Mesendoderm (in vitro differentiated cells): ENCODE data around the gene CLASP2.
"Not testable (repeated sequence)": the region's sequence is repeated elsewhere in the genome, so short reads cannot be mapped to it uniquely, and the experiment has no call there.

Experiments
- DNase-seq: peaks from one replicate; pipeline ENCODE4 v3.0.0; 2013
- H2AK5ac ChIP-seq: 2 replicates; pipeline ENCODE4 v1.6.1; 2013; ENCODE audit warnings: low read length, inconsistent platforms
- H2BK120ac ChIP-seq: 2 replicates; pipeline ENCODE4 v1.6.1; 2013; ENCODE audit warnings: low read depth, mild to moderate bottlenecking, low read length, moderate library complexity, mixed read lengths
- H2BK15ac ChIP-seq: replicated peaks from 2 replicates; pipeline ENCODE4 v1.6.1; 2013; ENCODE audit warnings: low read depth, mild to moderate bottlenecking, moderate library complexity
- H2BK5ac ChIP-seq: 2 replicates; pipeline ENCODE4 v1.6.1; 2013; ENCODE audit warnings: low read length, inconsistent platforms
- H3K18ac ChIP-seq: 2 replicates; pipeline ENCODE4 v1.6.1; 2013; ENCODE audit warnings: mild to moderate bottlenecking, low read length, mixed read lengths
- H3K23ac ChIP-seq: one replicate; pipeline ENCODE4 v1.6.1; 2013; ENCODE audit warnings: low read length
- H3K27ac ChIP-seq: 2 replicates; pipeline ENCODE4 v1.5.1; 2013; ENCODE audit warnings: low read depth, mild to moderate bottlenecking, inconsistent platforms, low read length, moderate library complexity
- H3K27me3 ChIP-seq: 2 replicates; pipeline ENCODE4 v1.6.1; 2013; ENCODE audit warnings: low read length, control low read depth, mild to moderate bottlenecking, inconsistent platforms; ENCODE audit not compliant: insufficient read depth, poor library complexity
- H3K36me3 ChIP-seq: 2 replicates; pipeline ENCODE4 v1.6.1; 2013; ENCODE audit warnings: low read length, inconsistent platforms; ENCODE audit not compliant: control insufficient read depth, insufficient read depth
- H3K4ac ChIP-seq: one replicate; pipeline ENCODE4 v1.6.1; 2013; ENCODE audit warnings: low read depth, mild to moderate bottlenecking, low read length, moderate library complexity
- H3K4me1 ChIP-seq: 2 replicates; pipeline ENCODE4 v1.6.1; 2013; ENCODE audit warnings: low read depth, low read length, inconsistent platforms; ENCODE audit not compliant: control insufficient read depth
- H3K4me2 ChIP-seq: 2 replicates; pipeline ENCODE4 v1.6.1; 2013; ENCODE audit warnings: low read length
- H3K4me3 ChIP-seq: 2 replicates; pipeline ENCODE4 v1.5.1; 2013; ENCODE audit warnings: mild to moderate bottlenecking, low read length
- H3K56ac ChIP-seq: one replicate; pipeline ENCODE4 v1.6.1; 2013; ENCODE audit warnings: low read length
- H3K79me1 ChIP-seq: 2 replicates; pipeline ENCODE4 v1.6.1; 2013; ENCODE audit warnings: low read length, inconsistent platforms
- H3K79me2 ChIP-seq: 2 replicates; pipeline ENCODE4 v1.6.1; 2013; ENCODE audit warnings: mild to moderate bottlenecking, low read length; ENCODE audit not compliant: control insufficient read depth, insufficient read depth
- H3K9ac ChIP-seq: 2 replicates; pipeline ENCODE4 v1.6.1; 2013; ENCODE audit warnings: low read length, inconsistent platforms
- H4K5ac ChIP-seq: one replicate; pipeline ENCODE4 v1.6.1; 2013; ENCODE audit warnings: low read length
- H4K8ac ChIP-seq: one replicate; pipeline ENCODE4 v1.6.1; 2013; ENCODE audit warnings: low read depth, mild to moderate bottlenecking, control low read depth, low read length, moderate library complexity
- WGBS: extraction: QIAGEN DNeasy Blood & Tissue Kit; methylation state at CpG from one replicate; pipeline ENCODE4 v1.1.7; 2013; ENCODE audit warnings: low lambda C conversion rate, missing lambda C conversion rate; ENCODE audit not compliant: insufficient coverage; ENCODE audit errors: extremely low coverage; 5-methylcytosine and 5-hydroxymethylcytosine counted together

CLASP2 gene

DNA sequence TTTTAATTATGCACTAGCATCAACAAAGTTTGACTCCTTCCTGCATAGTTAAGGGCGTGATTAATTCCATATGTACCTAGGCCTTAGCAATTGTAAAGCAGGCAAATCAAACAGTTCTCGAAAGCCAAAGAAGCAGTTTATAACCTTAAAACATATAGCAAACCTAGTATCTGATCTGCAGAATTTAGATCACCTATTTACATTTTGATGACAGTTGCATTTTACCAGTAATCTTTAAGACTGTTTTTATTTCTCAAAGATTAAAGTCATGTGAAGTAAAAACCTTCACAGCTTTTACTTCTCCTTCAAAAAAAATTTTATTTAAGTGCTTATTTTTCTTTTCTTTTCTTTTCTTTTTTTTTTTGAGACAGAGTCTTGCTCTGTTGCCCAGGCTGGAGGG is 257.0 kb downstream of the CLASP2 start:
- DNase-seq = no peak
- H3K36me3 ChIP-seq = no peaks in the 10 kb centered on the region

DNA sequence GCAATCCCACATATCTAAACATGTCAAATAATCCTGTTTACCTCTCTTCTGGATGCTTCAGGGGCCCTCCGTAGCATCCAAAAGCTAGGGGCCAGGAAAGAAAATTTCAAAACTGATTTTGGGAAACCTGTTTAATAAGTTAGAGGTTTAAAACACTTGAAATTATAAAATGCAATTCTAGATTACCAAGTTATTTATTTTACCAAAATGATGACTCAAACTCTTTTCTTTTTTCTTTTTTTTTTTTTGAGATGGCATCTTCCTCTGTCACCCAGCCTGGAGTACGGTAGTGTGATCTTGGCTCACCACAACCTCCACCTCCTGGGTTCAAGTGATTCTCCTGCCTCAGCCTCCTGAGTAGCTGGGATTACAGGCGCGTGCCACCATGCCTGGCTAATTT is 258.5 kb downstream of the CLASP2 start:
- not testable (repeated sequence) for H3K27me3 ChIP-seq, H3K4me2 ChIP-seq, H3K36me3 ChIP-seq, H3K79me1 ChIP-seq, DNase-seq, H3K4ac ChIP-seq, H4K5ac ChIP-seq, H4K8ac ChIP-seq, H3K18ac ChIP-seq, H3K79me2 ChIP-seq, H3K23ac ChIP-seq, H2BK15ac ChIP-seq, H2BK5ac ChIP-seq, H3K56ac ChIP-seq, H2BK120ac ChIP-seq, H3K4me3 ChIP-seq, H2AK5ac ChIP-seq, H3K27ac ChIP-seq, H3K4me1 ChIP-seq, H3K9ac ChIP-seq
- no CpG with 5 or more reads among the region's 4 CpGs for WGBS

More for the DNA sequence above, 257.0 kb downstream of the CLASP2 start:
- Histone ChIP-seq H3K4me1 (no peaks in the 10 kb centered on the region), H3K27ac (no peak overlapping the region), H3K56ac (no peak overlapping the region), H2BK120ac (no peak overlapping the region), H2AK5ac (no peak overlapping the region), H2BK15ac (no peak overlapping the region), H3K9ac (no peak overlapping the region), H3K4me2 (no peak overlapping the region), H3K18ac (no peak overlapping the region), H3K4me3 (no peak overlapping the region), H3K23ac (no peak overlapping the region), H4K5ac (no peak overlapping the region), H4K8ac (no peak overlapping the region), H3K27me3 (no peaks in the 10 kb centered on the region), H3K79me1 (no peaks in the 10 kb centered on the region), H3K4ac (no peak overlapping the region), H2BK5ac (no peak overlapping the region), H3K79me2 (no peaks in the 10 kb centered on the region)
- WGBS = no CpG with 5 or more reads among the region's 2 CpGs

DNA sequence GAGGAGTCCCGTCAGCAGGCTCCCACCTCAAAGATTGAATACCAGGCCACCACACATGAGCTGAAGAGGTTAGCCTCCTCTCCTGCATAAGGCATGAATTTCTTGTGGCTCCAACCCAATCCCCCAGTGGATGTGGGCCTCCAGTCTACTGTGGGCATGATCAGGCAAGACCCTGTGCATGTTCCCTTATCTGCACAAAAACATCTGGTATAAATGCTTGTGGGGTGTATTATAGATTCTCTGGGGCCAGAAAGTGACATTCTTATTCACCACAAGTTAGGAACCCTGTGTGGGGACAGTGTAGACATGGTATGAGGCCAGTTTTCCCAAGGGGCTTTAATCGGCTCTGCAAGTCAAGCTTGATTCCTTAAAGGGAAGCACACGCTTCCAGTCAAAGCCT is 259.6 kb downstream of the CLASP2 start:
- Histone ChIP-seq H2BK15ac (no peak overlapping the region), H3K36me3 (no peaks in the 10 kb centered on the region), H4K8ac (no peak overlapping the region), H3K27me3 (no peaks in the 10 kb centered on the region), H3K4me2 (no peak overlapping the region), H3K18ac (no peak overlapping the region), H3K4me3 (no peak overlapping the region), H3K79me1 (no peaks in the 10 kb centered on the region), H3K4me1 (no peaks in the 10 kb centered on the region), H3K56ac (no peak overlapping the region), H2AK5ac (no peak overlapping the region), H3K4ac (no peak overlapping the region), H3K27ac (no peak overlapping the region), H2BK120ac (no peak overlapping the region), H4K5ac (no peak overlapping the region), H2BK5ac (no peak overlapping the region), H3K9ac (no peak overlapping the region), H3K23ac (no peak overlapping the region), H3K79me2 (no peaks in the 10 kb centered on the region)
- no CpG with 5 or more reads among the region's 3 CpGs for WGBS
- DNase-seq = no peak

DNA sequence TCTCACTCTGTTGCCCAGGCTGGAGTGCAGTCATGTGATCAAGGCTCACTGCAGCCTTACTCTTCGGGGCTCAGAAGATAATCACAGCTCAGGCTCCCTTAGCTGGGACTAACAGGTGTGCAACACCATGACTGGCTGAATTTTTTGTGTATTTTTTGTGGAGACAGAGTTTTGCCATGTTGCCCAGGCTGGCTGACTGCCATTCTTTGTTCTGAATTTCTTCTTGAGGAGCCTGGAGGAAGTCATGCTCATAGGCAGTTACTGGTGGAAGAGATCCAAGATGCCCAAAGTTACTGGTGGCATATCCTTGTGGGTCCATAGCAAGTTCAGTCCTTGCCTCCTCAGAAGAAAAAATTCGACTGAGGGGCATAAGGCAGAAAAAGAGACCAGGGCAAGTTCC is 261.3 kb downstream of the CLASP2 start:
- Histone ChIP-seq H3K27ac (no peak overlapping the region), H3K4me2 (no peak overlapping the region), H3K4ac (no peak overlapping the region), H2AK5ac (no peak overlapping the region), H2BK15ac (no peak overlapping the region), H2BK120ac (no peak overlapping the region), H3K18ac (no peak overlapping the region), H3K36me3 (no peaks in the 10 kb centered on the region), H4K8ac (no peak overlapping the region), H3K4me1 (no peaks in the 10 kb centered on the region), H2BK5ac (no peak overlapping the region), H3K4me3 (no peak overlapping the region), H3K79me2 (no peaks in the 10 kb centered on the region), H3K56ac (no peak overlapping the region), H3K9ac (no peak overlapping the region), H4K5ac (no peak overlapping the region), H3K79me1 (no peaks in the 10 kb centered on the region), H3K23ac (no peak overlapping the region), H3K27me3 (no peaks in the 10 kb centered on the region)
- DNase-seq = no peak
- no CpG with 5 or more reads among the region's 2 CpGs for WGBS

DNA sequence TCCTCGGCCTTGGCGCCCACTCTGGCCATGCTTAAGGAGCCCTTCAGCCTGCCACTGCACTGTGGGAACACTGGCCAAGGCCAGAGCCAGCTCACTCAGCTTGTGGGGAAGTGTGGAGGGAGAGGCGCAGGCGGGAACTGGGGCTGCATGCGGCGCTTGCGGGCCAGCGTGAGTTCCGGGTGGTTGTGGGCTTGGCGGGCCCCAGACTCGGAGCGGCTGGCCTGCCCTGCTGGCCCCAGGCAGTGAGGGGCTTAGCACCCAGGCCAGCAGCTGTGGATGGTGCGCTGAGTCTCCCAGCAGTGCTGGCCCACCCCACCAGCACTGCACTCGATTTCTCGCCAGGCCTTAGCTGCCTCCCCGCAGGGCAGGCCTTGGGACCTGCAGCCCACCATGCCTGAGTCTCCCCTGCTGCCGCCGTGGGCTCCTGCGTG is 264.7 kb downstream of the CLASP2 start:
- Histone ChIP-seq H3K23ac (no peak overlapping the region), H3K9ac (no peak overlapping the region), H3K79me2 (no peaks in the 10 kb centered on the region), H3K56ac (no peak overlapping the region), H3K4ac (no peak overlapping the region), H2AK5ac (no peak overlapping the region), H3K36me3 (no peaks in the 10 kb centered on the region), H3K27ac (no peak overlapping the region), H4K8ac (no peak overlapping the region), H3K27me3 (no peaks in the 10 kb centered on the region), H3K4me2 (no peak overlapping the region), H3K4me3 (no peak overlapping the region), H4K5ac (no peak overlapping the region), H3K79me1 (no peaks in the 10 kb centered on the region), H3K18ac (no peak overlapping the region), H2BK120ac (no peak overlapping the region), H2BK5ac (no peak overlapping the region), H3K4me1 (no peaks in the 10 kb centered on the region), H2BK15ac (no peak overlapping the region)
- no CpG with 5 or more reads among the region's 19 CpGs for WGBS
- no peak for DNase-seq

DNA sequence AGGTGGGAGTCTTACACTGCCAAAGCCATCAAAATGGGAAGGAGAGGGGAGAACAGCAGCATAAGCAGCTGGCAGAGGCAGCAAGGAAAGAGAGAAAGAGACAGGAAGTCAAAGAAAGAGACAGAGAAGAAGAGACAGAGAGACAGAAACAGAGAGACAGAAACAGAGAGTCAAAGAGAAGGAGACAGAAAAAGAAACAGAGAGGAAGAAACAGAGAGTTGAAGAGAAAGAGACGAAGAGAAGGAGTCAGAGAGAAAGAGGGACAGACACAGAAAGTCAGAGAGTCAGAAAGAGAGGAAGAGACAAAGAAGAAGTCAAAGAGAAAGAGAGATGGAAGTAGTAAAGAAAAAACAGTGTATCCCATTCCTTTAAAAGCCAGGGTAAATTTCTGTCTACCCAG is 266.1 kb downstream of the CLASP2 start:
- not testable (repeated sequence) for H3K4me3 ChIP-seq, H3K9ac ChIP-seq, H3K36me3 ChIP-seq, H3K56ac ChIP-seq, H3K27me3 ChIP-seq, H3K23ac ChIP-seq, H2BK15ac ChIP-seq, H3K79me1 ChIP-seq, H3K27ac ChIP-seq, H4K8ac ChIP-seq, H3K18ac ChIP-seq, DNase-seq, H3K4ac ChIP-seq, H3K79me2 ChIP-seq, H3K4me1 ChIP-seq, H2BK5ac ChIP-seq, H2AK5ac ChIP-seq, H4K5ac ChIP-seq, H3K4me2 ChIP-seq, H2BK120ac ChIP-seq
- no CpG with 5 or more reads among the region's 1 CpG for WGBS
